Vagina (tissue), 2 donors: ENCODE results near the gene LYRM1.

ENCODE experiments used
- CTCF ChIP-seq, 3 experiments: fragments of 450-650 bp in 2 of 3; fragments of 200-600 bp in 1 of 3; sonication (generic) in 1 of 3; IDR thresholded peaks; one replicate each; pipeline ENCODE4 v1.5.1; 2017 to 2019; ENCODE audit warnings: antibody characterized with exemption in 3 of 3, mild to moderate bottlenecking in 2 of 3, moderate library complexity in 2 of 3
- POLR2A ChIP-seq, 2 donors: fragments of 450-650 bp; IDR thresholded peaks; one replicate each; pipeline ENCODE4 v1.6.1; 2017; ENCODE audit warnings: antibody characterized with exemption in 2 of 2, mild to moderate bottlenecking in 2 of 2, moderate library complexity in 2 of 2
- POLR2AphosphoS5 ChIP-seq, 2 donors: sonication (generic); formaldehyde crosslinking; IDR thresholded peaks; one replicate each; pipeline ENCODE4 v1.9.0; 2017; ENCODE audit warnings: antibody characterized with exemption in 2 of 2, mild to moderate bottlenecking in 2 of 2, low read depth in 1 of 2; ENCODE audit not compliant: insufficient read depth in 1 of 2

- TF ChIP-seq CTCF (IDR thresholded peaks at IDR 0.05), result no peak
- TF ChIP-seq POLR2AphosphoS5 (IDR thresholded peaks at IDR 0.05; ENCODE audit: insufficient read depth in 1 of 2, low read depth in 1 of 2), result no peak
- TF ChIP-seq POLR2A (IDR thresholded peaks at IDR 0.05), result no peak
These were observed 56.6 kb downstream of the LYRM1 start for GRCh38 chr16:20957153-20957552.
